Sciatic nerve (tissue), 2 donors: ENCODE data around the gene GPC3. TPM values are rescaled to one million over a fixed set of nuclear protein-coding genes. Genes with fewer than 3 reads are reported as not detected.
A peak's percentile ranks its signal among the peaks of the same experiment; 100 is the strongest.
"Not testable (repeated sequence)": the region's sequence is repeated elsewhere in the genome, so short reads cannot be mapped to it uniquely, and the experiment has no call there.

Experiments used
- ATAC-seq: fragments of 200-7000 bp; cut with Tn5 transposase; one replicate; pipeline ENCODE4 v1.9.1; 2020; ENCODE audit warnings: mild to moderate bottlenecking, moderate library complexity
- DNase-seq: peaks from one replicate; pipeline ENCODE4 v3.0.0-alpha.2; 2020; ENCODE audit warnings: low spot score
- intact Hi-C: fragments of 100-400 bp; cut with DNase I; formaldehyde crosslinking; loops from one replicate; pipeline ENCODE4 v1.14.2; 2022
- total RNA-seq: library from RNA; stranded (reverse); fragmentation: NEBNext Ultra II Directional; extraction: Animal tissue kit (Norgen Biotek cat#: 25700); gene quantifications from one replicate; pipeline ENCODE4 v1.2.1, GENCODE V29; 2021
- donor health status: DM: no; HTN: no; CAD: no.
- donor health status: DM: no; HTN: no; CAD: no.

The GPC3 gene
- total RNA-seq, 1 donor from 2014 or later: 84.2 TPM

GRCh38 chrX:133834771-133835170, 150.6 kb downstream of the GPC3 start:
- ATAC-seq: no peak
- intact Hi-C loops: no loop called here
- no peak for DNase-seq

DNA sequence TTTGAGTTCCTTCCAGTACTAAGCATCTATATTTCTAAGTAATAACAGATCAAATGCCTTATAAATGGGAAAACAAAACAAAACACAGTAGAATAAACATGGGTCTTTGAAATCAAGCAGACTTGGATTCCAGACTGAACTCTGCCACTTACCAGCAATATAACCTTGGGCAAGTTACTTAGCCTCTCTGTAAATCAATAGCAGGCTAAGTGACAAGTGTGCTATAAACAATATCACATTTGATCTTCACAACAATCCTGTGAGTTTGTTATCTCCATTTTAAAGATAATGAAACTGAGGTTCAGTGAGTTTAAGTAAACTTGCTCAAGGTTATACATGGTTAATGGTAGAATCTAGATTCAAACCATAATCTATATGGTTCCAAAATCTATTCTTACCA, 165.8 kb downstream of the GPC3 start:
- DNase-seq (no peak), ATAC-seq (no peak)
- intact Hi-C loops: no loop called here

GRCh38 chrX:133818019-133818418, 167.4 kb downstream of the GPC3 start:
- intact Hi-C loops: no loop called here
- ATAC-seq (no peak), DNase-seq (no peak)

DNA sequence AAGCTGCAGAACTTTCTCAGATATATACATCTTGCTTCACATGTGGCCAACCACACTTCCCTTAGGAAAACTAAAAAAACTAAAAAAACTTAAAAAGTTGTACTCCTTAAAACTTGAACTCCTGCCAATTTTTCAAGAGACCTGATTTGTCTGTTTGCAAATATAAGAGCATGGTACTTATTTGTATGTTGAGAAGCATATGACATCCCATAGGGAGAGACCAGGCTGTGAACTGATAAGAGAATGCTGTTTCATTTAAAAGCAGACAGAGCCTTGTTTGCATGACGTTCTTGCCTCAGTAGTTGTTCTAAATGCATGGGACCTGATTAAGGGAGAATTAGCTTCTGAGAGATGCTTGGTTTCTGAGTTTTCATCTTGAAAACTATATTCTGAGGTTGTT, 169.9 kb downstream of the GPC3 start:
- no peak for ATAC-seq
- intact Hi-C loops: no loop called here
- no peak for DNase-seq

DNA sequence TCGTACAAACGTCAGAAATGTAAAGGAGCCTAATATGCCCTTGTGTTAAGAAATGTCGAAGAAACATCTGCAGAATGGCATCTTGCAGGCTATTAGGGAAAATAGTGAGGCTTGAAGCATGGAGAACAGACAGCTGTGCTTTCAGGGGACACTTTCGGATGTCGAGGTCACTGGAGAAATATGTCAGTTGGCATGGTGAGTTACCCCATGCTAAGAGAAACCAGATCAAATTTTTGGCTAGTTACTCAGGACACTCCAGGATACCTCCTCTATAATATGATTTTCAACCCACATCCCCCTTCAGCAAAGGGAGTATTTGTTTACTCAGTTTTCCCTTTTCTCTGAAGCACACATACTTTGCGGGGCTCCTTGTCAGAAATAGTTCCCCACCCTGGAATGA, 171.4 kb downstream of the GPC3 start:
- DNase-seq (no peak), ATAC-seq (no peak)
- intact Hi-C loops: no loop called here

DNA sequence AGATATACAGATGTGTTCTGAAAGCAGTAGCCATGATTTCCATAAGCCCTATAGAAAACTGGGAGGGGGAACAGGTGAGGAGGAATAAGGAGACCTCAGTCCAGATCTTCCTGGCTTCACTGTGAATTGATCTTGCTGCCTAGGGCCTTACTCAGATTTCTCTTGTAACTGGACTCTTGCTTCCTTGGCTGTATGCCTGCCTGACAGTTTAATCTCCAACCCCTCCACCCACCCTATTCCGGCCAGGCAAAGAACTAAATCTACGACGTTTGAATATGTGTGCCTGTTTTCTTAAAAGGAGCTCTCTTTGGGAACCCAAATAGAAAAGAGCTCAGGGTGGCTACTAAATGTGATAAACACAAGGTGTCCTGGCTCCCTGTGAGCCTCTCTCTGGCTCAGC, 173.0 kb downstream of the GPC3 start:
- DNase-seq: no peak
- intact Hi-C loops: no loop called here
- no peak for ATAC-seq

GRCh38 chrX:133810925-133811324, 174.5 kb downstream of the GPC3 start:
- intact Hi-C loops: no loop called here
- ATAC-seq (no peak), DNase-seq (no peak)

- no peak for DNase-seq
- no peak for ATAC-seq
- intact Hi-C loops: no loop called here
These were observed 181.3 kb downstream of the GPC3 start for GRCh38 chrX:133804072-133804471.

DNA sequence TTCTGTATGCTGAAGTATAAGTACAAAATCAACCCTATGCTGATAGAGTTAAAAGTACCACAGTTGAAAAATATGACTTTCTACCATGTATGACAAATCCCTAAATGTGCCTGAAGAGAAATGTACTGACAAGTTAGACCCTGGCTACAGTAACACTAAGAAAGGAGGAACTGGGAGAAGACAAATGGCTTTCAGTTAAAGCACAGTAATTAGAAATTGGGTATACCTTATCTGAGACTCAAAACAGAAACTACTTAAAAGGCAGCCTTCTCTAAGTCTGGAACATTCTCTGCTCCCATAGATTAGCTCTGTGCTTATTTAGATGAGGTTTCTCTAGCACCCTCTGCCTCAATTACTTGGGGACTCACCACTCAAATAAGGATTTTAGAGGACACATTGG, 189.1 kb downstream of the GPC3 start:
- DNase-seq (no peak), ATAC-seq (no peak)
- intact Hi-C loops: no loop called here

GRCh38 chrX:133794126-133794525, 191.3 kb downstream of the GPC3 start:
- intact Hi-C loops: no loop called here
- DNase-seq (no peak), ATAC-seq (peak; percentile 37)

DNA sequence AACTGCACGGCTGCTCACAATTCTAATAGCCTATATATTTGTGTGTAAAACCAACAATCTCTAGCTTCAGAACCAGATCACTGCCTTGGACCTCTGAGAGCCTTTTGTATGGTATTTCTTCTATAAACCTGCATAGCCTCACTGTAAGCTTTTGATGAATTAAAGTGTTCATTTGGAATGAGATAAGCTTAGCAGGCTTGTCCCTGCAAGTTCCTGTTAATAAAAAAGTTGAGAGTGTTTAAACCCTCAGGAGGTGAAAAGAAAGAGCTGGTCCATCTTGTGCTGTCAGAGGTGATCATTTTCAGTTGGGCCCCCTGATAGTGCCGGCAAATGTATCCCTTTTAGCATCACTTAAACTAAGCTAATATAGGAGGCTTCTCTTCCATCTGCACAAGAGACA, 191.8 kb downstream of the GPC3 start:
- DNase-seq: no peak
- intact Hi-C loops: no loop called here
- no peak for ATAC-seq

DNA sequence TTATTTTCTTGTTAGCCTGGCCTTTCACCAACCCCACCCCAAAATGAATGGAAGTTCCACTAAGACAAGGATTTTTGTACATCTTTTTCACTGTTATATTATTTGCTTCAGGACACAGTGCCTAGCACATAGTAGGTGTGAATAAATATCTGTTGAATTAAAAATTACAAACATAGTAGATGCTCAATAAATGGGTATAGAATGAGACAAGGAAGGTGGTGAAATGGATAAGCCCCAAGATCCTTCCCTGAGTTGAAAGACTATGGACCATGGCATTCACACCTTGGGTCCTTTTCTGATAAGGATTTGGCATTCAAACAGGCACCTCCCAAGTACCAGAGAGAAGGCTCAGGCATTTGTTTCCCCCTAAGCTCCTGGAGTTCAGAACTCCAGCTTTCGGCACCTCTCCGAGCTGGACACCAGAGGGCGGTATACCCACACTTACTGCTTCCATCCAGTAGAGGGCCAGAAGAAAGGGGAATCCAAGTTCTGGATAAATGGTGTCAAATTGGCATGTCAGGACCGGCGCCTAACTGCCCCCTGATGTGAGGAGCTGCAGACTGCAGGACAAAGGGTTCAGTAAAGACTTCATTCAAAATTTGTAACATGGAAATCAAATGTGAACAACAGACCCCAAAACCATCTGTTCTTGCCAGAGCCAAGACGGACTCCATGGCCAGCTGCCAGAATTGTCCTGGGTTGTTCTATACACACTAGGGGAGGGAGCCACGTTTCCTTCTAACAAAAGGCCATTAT, 193.0 kb downstream of the GPC3 start:
- intact Hi-C loops: no loop called here
- DNase-seq (peak; percentile 85), ATAC-seq (peak; percentile 90)

DNA sequence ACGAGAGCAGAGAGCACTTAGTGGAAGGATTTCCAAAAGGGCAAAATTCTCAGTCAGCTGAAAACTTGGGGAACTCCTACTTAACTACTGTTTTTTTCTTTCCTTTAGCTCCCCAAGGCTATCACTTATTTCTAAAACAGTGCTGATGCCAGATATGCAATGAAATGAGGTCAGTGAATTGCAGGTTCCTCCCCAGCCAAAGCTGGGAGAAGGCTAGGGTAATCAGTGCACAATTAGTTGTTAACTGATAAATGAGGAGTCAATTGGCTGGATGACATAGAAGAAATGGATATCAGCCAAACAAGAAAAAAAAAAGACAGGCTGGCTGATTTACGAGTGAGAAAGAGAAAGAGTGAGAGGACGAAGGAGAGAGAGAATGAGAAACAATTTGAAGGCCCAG, 195.6 kb downstream of the GPC3 start:
- no peak for DNase-seq
- intact Hi-C loops: no loop called here
- no peak for ATAC-seq

GRCh38 chrX:133786382-133786781, 199.0 kb downstream of the GPC3 start:
- intact Hi-C loops: no loop called here
- no peak for DNase-seq
- ATAC-seq: no peak

DNA sequence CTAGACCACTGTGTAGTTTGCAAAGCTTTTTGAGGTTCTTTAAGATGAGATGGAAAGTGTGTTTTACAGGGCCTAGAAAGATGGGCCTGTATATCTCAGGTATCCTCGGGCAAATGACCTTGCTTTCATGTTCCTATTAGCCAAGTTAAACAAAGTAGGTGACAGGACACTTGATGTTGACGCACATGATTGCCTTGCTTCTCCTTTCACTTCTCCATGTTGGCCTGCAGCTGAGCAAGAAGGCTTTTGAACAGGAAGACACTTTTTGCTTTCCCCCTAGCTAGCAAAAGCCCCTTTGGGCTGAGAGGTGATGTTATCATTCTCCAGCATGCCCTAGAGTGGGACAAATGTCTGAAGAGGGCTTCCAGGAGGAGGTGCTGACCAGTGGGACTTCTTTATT, 202.1 kb downstream of the GPC3 start:
- DNase-seq (no peak), ATAC-seq (no peak)
- intact Hi-C loops: no loop called here

DNA sequence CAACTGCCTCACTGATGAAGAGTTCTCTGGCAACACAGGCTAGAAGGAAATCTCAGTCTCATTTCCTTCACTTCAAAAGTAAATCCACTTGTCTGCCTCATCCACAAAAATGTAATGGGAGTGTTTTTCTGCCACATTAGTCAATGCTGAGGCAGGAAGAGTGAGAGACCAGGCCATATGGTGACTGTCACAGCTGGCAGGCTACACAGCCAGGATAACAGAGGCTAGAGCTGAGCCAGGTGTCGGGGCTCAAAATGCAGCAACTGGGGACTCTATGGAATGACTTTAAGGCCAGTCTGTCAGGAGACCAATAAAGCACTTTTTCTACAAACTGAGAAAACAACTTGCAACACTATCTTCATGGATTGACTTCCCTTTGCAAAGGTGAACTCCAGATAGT, 204.2 kb downstream of the GPC3 start:
- no peak for ATAC-seq
- intact Hi-C loops: no loop called here
- no peak for DNase-seq

- no peak for DNase-seq
- no peak for ATAC-seq
- intact Hi-C loops: no loop called here
These were observed 209.3 kb downstream of the GPC3 start for GRCh38 chrX:133776072-133776471.

DNA sequence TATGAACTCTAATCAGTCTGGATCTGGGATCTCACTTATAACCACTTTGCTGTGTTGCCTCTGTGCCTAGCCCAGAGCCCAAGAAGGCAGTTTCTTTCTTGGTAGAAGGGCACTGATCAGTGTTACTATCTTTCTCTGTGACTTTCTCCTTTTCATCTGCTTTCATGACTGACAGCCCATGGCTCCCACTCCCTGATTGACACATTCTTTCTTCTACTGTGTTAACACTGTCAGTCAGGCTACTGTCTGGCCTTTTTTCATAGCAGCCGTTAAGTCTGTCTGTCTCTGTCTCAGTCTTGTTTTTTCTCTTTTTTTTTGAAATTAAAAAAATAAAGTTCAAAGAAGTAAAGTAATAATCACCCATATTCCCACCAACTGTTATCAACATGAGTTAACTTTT, 210.6 kb downstream of the GPC3 start:
- intact Hi-C loops: no loop called here
- ATAC-seq (no peak), DNase-seq (no peak)

DNA sequence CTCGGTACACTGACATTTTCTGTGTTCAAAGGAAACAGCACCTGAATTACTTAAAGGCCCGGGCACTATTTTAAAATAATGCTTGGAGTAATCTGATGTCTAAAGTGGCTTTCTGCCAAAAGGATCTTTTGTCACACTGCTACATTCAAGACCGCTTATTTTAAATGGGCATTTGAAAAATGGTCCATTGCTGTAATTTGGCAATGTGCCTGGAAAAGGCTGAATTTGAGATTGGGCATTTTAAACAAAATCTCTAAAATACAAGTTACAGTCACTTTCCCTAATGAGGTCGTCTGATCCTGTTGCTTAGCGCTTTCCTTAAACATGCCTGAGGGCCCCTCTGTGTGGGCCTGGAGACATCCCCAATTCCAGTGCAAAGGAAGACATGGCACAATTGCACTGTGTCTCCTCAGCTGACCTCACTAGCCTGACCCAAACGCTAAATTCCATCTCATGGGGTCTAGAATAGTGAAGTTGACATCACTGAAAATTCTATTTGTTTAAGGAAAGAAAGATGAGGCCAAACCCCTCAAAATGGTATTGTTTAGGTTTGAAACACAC, 214.2 kb downstream of the GPC3 start:
- no peak for DNase-seq
- no peak for ATAC-seq
- intact Hi-C loops: no loop called here

- intact Hi-C loops, DNase-seq, ATAC-seq: not testable (repeated sequence)
These were observed 222.3 kb downstream of the GPC3 start for GRCh38 chrX:133762976-133763548.

DNA sequence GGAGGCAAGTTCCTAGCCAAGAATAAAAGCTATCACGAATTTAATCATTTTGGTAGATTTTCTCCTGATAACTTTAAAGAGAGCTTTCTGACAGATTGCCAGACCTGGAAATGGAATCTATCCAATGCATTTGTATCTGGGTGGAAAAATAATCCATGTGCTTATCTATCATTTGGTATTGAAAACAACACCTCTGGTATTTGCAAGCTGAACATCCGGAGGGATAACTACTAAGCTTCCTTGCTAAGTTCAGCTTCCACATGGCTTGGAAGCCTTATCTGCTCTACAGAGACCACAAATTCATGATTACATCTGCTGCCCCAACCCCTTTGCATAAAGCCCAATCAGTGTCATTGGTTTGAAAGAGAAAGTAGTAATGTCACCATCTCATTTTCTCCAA, 230.7 kb downstream of the GPC3 start:
- ATAC-seq: no peak
- DNase-seq: no peak
- intact Hi-C loops: no loop called here
